ENCODE data around the gene ZFHX3.

The ZFHX3 gene

DNA sequence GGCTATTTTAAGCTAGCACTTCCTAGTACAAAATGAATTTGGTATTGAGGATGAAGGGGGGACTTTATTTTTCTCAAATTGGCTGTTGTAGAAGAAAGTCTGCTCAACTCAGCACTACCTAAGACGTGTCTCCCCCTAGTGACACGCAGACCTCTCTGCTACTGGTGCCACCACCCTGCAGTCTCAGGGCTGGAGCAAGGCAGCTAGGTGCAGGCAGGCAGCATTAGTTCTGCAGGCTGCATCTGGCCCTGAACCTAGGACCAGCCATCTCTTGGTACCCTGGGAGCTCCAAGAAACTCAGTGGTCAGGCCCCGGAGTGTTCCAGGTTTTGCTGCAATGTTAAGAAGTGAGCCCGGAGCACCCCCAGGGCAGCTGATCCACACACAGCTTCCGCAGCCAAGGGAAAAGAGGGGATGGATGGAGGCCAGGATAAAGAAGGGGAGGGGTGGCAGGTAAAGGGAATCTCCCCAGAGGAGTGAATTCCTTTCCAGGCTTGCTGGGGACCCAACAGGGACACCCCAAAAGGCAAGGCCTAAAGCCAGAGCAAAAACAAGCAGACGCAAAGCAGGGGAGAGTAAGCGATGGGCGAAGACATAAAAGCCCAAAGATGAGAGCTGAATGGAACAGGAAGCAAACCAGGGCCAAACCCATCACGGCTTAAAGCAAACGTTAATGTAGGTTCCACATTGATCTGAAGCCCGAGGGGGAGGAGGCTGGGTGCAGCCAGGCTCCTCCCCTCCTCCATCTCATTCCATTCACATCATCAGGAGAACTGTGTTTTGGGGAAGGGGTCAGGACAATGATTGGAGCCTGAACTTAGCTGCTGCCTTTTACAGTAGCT is 200.5 kb downstream of the ZFHX3 start:
- no peak for DNase-seq (ENCODE audit: low read depth)

DNA sequence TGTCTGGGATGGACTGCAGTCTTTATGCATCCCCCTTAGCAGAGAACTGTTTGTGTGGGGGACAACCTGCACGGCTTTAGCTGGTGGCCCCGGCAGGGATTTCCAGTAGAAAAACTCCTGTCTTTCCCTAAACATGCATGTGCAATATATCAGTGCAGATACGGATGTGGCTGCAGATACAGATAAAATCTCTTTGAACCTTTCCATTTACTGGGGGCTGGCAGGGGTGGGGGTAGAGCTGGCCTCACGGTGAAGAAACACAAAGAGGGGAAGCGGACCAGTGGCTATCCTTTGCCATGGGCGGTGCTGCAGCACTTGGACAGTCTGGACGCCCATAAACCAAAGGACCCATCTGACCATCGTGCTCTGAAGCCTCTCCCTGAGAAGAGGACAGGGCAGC is 201.3 kb downstream of the ZFHX3 start:
- no peak for DNase-seq (ENCODE audit: low read depth)

DNA sequence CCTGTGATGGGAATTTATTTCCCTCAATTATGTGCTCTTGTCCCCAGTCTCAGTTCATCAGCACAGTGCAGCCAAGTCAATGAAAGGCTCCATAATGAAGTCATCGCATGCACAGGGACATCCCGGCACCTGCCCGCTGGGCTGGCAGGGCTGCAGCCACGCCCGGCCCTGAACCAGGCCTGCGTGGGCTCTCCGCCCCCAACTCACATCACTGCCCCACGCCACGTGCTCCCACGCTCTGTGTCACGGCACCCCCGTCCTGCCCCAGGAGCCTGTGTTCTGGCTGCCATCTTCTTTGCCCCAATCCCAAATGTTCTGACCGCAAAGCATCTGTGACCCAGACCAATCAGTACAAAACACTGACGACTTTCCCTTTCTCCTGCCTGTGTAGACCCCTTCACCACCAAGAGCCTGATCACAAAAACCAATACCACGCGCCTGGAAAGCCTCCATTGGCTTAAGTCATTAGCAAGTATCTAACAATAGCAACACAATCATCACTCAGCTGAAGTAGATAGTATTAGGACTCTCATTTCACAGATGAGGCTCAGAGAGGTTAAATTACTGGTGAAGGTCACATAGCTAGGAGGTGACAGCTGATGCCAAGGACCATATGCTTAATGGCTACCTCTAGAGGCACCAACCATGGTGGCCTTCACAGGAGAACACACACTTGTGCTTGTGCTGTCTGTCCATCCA is 202.5 kb downstream of the ZFHX3 start:
- DNase-seq (ENCODE audit: low read depth): no peak

DNA sequence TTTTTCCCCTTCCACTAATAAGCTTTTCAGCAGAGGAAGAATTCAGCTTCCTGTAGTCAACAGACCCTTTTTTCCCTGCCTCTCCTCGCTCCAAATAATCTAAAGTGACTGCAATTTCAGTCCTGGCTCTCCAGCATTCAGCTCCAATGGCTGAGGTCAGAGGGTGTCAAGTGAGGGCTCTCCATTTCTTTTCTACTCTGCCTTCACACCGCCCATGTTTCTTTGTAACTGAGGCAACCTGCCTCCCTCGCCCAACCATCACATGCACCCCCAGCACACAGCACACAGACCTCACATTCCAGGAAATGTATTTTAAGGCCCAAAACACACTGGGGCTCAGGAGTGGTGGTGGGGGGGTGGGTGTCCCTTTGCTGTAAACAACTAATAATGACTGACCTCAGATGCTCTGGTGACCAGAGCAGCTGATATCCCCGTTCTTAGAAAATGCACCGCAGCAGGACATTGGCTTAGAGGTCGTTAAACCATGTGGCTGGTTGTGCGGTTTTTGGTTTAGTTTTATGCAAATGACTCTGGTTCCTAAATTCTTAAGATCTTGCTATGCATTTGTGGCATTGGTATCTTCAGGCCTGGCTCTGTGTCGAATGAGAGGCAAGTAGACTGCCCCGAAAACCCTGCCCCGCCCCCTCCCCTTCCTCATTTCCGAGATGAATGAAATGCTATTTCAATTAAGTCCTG is 203.6 kb downstream of the ZFHX3 start:
- DNase-seq (ENCODE audit: low read depth): no peak

DNA sequence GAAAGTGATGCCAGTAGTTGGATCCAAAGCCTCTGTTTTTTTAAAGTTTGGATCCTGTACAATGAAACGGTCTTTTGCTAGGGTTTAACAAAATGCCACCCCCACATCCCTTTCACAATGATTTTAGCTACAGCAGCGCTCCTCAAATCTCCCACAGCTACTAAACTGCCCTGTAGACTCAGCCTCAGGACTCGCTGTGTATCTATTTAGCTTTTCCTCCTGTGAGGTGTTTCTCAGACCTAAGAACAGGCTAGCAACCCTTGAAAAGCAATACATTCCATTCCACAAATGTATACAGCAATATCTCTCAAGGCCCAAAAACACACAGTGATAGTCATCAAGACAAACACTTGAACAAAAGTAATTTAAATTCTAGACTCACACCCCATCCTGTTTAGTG is 206.4 kb downstream of the ZFHX3 start:
- no peak for DNase-seq (ENCODE audit: low read depth)

DNA sequence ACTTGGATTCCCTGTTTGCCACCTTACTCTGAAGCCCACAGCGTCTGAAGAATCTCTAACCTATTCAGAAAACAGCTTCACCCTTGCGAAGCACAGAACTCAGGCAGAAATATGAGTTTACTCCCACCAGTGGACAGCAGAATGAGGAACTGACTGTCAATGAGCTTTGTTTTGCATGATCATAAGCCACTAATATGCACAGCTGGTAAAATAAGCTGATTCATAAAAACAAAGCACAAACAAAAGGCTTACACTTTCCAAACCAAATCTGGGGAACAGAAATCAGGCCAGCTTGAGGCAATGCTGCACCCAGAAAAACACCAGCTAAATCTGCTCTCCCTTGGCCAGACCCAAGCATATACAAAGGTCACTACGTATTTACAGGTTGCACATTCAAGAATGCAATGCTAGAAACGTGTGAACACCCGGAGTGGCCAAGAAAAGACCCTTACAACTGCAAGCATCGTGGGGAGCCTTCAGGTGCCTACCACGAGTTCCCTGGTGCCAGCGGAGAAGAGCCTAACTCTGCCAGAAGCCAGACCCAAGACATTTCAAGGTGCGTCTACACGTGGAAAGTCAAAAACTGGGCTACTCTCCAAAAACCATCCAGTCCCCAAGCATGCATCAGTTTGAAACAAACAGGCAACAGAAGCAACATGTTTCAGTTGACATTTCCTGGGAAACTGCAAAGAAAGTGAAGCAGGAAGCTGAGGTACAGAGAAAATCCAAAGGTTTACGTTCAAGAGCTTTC is 207.1 kb downstream of the ZFHX3 start:
- no peak for DNase-seq (ENCODE audit: low read depth)

DNA sequence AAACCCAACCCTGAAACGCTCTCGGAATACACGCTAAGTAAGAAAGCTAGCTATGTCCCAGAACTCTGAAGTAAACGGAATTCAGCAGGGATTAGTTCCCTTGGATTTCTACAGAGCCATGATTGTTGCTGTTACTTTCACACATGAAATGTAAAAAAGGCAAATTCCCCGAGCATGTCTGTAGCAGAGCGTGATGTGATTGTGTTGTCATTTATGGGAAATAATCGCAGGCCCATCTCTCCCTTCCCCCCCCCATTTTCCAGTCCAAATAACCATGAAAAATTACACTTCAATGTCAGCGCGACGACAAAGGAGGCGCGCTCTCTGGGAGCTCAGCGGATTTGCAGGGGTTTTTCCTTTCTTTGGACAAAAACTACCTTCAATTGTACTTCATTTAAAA is 209.0 kb downstream of the ZFHX3 start:
- no peak for DNase-seq (ENCODE audit: low read depth)

DNA sequence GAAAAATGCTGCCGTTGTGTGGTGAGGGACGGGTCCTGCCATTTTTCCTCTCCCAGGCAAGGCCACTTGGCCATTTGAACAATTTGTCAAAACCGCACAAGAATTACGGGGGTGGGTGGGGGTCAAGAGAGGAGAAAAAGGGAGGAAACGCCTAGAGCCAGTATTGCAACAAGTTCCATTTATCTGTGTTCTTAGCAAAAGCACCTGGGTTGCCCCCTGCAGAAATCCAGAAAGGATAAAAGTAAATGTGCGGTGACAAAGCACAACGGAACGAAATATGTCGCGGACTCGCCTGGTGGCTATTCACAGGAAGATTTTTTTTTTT is 209.4 kb downstream of the ZFHX3 start:
- no peak for DNase-seq (ENCODE audit: low read depth)

DNA sequence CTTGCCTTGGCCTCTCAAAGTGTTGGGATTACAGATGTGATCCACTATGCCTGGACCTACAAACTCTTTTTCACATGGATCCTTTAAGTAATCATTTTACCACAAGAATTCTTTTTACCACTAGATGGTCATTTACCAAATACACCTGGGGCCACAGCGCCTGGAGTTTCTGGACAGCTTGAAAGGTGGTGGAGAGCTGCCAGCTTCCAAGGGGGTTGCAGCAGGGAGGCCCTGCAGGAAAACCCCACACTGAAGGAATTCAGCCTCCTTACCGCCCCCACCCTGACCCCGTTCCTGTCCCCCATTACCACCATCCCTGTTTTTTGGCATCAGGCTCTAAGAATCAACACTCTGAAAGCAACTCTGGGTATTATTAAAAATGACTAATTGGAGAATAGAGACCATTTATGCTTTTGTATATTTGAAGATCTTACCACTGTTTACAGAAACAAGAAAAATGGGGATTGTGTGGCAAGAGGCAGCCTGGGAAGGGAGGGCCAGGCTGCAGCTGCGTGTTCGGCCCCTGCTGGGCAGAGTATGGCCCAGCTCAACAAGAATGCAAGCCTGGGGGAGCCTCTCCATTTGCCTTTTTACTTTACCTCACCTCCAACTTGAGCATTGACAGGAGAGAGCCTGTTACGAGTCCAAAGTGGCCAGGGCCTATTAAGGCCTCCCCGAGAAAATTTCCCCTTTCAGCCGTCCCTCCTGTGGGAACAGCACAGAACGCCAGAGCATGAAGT is 209.9 kb downstream of the ZFHX3 start:
- no peak for DNase-seq (ENCODE audit: low read depth)

DNA sequence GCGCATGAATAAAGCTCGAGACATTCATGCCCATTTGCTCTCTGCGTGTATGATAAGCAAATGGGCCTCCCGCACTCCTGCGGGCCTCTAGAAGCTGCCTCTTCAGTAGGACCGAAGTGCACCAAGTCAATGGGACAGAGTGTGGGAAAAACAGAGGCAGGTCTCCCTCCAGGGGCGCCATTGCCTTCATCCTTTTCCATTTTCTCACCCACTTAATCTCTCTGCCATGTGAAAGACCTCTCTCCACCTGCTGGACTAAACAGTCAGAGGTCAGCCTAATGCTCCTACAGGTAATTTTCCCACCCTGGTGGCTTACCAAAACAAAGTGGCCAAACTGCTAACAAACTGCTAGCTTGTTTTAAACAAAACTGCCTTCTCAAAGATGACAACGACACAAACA is 210.9 kb downstream of the ZFHX3 start:
- no peak for DNase-seq (ENCODE audit: low read depth)

DNA sequence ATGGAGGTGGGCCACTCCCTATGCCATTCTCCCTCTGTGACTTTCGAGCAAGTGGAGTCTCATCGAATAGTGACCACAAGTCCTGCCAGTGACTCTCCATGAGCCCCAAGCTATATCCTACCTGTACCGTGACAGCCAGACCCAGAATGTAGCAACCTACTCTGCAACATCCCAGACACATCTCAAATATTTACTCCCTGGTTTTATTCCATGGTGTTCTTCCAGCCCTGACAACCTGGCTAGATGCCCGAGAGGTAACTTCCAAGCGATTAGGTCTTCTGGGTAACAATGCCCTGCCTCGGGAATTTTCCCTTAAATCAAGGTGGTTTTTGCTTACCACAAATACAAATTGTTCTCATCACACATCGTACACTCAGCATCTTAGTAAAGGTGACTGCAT is 211.7 kb downstream of the ZFHX3 start:
- DNase-seq (ENCODE audit: low read depth): no peak

DNA sequence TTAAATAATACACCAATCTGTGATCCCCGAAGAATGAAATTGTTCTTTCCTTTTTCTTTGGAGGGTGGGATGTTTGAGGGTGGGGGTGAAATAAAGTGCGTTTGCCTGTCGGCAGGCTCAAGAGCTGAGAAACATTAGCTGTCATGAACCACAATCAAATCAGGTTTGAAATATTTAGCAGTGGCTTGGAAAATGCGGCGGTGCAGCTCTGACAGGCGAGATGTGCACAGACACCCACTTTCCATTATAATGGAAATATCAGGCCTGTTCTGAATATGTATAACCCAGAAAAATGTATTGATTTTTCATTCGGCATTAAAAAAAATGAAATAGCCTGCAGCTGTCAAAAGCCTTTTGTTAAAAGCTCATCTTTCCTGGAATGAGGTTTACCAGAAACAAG is 212.8 kb downstream of the ZFHX3 start:
- no peak for DNase-seq (ENCODE audit: low read depth)

DNA sequence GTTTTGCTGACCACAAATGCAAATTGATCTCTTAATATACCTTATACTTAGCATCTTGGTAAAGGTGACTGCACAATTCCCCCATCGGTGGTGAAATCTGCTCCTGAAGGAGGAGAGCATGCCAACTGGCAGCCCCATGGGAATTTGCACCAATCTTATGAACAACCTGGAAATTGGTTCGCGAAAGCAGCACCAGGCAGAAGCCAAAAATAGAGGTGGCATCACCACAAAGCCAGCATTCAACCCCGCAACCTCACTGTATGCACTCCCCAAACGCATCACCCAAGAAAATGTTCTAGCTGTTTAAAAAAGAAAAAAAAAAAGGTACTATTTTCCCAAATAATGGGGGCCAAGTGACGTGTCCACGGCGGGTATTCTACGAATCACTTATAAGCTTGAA is 213.4 kb downstream of the ZFHX3 start:
- DNase-seq (ENCODE audit: low read depth): no peak

DNA sequence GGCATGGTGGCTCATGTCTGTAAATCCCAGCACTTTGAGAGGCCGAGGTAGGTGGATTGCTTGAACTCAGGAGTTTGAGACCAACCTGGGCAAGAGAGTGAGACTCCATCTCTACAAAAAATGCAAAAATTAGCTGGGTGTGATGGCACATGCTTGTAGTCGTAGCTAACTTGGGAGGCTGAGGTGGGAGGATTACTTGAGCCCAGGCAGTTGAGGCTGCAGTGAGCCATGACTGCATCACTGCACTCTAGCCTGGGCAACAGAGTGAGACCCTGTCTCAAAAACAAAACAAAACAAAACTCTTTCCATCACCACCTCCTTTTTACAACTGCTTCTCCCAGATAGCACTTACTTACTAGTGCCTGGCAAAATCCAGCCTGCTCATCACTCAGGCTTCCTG is 214.0 kb downstream of the ZFHX3 start:
- no peak for DNase-seq (ENCODE audit: low read depth)

DNA sequence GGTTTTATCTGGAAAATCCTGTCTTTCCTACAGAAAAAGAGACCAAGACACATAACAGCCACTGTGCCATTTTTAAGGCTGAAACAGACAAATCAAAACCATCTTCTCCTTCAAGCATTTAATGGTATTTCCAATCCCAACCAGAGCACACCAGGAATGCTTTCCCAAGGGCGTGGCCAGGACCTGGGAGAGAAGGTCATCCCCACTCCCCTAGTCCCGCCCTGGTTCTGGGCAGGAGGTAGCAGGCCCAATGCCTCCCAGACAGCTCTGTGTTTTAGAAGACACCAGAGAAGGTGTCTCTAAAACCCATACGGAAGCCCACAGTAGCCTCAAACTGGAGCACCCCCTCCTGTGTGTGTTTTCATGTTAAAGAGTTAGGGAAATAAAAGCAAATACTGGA is 214.4 kb downstream of the ZFHX3 start:
- no peak for DNase-seq (ENCODE audit: low read depth)

DNA sequence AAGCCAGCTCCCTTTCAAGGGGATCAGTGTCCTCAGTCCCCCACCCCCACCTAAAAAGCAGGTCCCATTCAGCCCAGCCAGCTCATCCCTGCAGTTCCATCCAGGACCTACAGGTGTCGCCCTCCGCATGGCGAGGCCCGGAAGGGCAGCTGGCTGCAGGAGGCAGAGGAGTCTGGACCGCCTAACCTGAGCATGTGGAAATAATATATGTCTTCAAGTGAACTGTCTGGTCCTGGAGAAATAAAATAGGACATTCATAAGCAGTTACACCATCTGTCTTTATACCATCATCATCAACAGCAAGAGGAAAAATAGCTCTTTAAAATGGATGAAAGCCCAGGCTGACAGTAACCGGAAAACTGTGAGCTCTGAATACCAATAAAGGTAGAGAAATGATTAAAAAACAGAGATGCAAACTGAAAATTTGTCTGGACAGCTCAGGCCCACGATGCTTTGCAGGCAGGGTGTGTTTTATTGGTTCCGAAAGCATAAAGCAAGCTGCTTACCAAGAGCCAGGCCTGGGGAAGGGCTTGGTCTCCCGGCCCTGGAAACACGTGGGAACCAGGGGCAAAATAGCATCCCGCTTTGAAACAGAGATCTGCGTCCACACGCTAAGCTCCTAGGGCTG is 215.2 kb downstream of the ZFHX3 start:
- DNase-seq (ENCODE audit: low read depth): peak; percentile 58

DNA sequence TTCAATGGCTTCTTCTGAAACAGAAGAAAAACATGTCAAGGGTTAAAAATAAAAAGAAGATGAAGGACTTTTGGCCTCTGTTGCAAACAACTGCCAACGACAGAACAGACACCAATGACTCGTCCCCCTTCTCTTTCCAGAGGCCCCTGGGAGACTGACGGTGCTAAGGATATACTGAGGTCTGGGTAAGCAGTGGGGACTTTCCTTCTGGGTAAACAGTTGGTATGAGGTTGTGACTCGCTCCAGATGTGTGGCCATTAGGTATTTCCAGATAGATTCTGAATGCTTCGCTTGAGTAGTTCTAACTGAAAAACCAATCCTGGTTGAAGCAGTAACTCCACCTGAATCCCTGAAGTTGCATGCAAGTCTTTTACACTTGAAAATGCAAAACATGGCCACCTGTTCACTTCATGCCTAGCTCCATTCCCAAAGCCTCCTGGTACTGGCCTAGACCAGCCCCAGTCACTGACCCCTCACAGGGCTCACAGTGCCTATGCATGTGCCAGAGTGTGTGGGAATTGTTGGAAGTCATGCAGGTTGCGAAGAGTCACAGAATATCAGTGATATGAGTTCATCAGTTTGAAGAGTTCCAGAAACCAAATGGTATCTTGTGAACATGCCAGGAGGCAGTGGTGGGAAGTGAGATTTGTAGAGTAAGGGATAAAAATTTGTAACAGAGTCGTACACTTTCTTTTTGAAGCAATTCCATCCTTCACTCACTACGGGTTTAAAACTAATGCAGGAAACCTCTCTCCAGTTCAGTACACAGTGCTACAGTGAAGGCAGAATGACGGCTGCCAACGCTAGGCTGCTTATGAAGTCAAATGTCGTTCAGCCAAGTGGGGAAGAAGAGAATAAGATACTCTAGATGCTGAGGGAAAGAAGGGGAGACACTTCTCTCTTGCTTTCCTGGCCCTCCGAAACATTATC is 217.8 kb downstream of the ZFHX3 start:
- no peak for DNase-seq (ENCODE audit: low read depth)

DNA sequence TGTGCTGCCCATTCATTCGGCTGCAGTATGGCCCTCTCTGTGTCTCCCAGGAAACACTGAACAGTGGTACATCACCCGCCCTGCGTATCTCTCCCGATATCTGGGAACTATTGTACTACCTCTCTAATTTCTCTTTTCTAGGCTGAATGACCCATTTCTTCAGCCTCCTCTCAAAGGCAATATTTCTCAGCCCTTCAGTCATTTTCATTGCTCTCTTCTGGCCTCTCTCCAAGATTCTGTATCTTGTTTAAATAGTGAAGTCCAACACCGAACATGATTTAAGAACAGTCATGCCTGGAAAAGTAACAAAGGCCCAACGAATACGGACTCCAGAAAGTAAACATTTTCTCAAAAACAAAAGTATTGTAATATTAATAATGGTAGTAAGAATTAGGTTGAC is 220.1 kb downstream of the ZFHX3 start:
- no peak for DNase-seq (ENCODE audit: low read depth)

DNA sequence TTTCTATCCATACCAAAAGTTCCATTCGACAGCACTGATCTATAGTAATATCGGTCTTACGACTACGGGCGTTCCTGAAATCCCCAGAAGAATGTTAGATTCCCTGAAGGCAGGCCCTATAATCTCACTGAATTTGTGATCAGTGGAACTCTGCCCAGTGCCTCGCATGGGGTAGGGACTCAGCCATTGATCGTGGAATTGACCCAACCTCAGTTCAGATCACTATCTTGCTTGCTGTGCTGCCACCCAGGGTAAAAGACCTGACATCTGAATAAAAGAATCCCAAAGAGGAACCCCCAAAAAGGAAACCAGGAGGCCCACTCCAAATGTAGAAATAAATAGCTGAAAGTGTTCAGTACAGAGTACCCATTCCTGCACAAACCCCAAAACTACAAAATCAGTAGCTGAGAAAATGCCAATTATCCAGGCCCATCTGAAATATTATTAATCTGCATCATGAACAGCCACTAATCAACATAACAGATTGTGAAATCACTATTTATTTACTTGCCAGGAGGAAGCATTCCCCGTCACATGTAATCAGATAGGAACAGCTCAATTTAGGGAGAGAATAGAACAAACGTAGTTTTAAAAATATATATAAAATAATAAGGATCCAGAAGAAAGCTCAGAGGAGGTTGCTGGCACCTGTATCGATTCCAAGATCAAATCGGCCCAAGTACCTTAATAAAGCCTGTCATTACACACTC is 221.9 kb downstream of the ZFHX3 start:
- DNase-seq (ENCODE audit: low read depth): no peak

DNA sequence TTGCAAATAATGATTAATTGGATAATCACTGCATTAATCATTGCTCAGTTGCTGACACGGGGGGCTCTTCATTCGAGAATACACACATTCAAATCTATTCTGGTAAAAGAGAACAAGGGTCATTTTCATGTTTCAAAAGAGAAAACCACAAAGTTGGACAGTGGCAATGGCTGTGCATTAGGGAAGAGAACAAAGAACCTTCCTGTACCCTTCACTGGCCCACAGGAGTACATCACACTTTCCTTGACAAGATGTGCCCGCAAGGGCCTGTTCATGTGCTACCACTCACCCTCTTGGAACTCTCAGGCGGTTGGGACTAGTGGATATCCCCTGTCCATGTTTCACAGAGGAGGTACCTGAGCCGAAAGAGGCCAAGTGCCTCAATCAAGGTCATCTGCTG is 223.2 kb downstream of the ZFHX3 start:
- no peak for DNase-seq (ENCODE audit: low read depth)

Measured in CMK (cell line).